A549 (cell line): ENCODE results near the gene FAM89A. TPM values are rescaled to one million over a fixed set of nuclear protein-coding genes. Genes with fewer than 3 reads are reported as not detected.

ENCODE experiments used
- ATAC-seq, 2 experiments: fragments of 200-7000 bp in 1 of 2; fragments of >200 bp in 1 of 2; cut with Nextera tagmentation in 1 of 2; cut with Tn5 transposase in 1 of 2; 3 replicates each; pipeline versions ENCODE4 v1.8.0 to v1.9.1; 2018 to 2020; ENCODE audit warnings: mild to moderate bottlenecking in 1 of 2, moderate library complexity in 1 of 2
- CTCF ChIA-PET: fragments of 300-600 bp; sonication (Branson Sonifier 250); formaldehyde crosslinking; extraction: SDS; loops from one replicate; lab custom pipeline; 2021; ENCODE audit warnings: antibody characterized with exemption, inconsistent platforms; lab: Yijun Ruan, JAX
- POLR2A ChIA-PET: fragments of 350-600 bp; formaldehyde crosslinking; extraction: SDS; loops from one replicate; lab custom pipeline; 2021; ENCODE audit warnings: antibody characterized with exemption, inconsistent platforms; lab: Yijun Ruan, JAX
- DNase-seq, 2 experiments: peaks; one replicate each; pipeline versions ENCODE4 v3.0.0 to v3.0.0-alpha.2; 2011 to 2016; ENCODE audit warnings: low read depth in 1 of 2, low spot score in 1 of 2
- FAIRE-seq: peaks from 2 replicates; lab custom pipeline; 2011; peaks lifted over from hg19 to GRCh38; lab: Jason Lieb, UNC
- H3K27ac ChIP-seq, 2 experiments: fragments of >200 bp; sonication (Bioruptor Twin); formaldehyde crosslinking; 3 replicates each; pipeline ENCODE4 v1.5.1; 2016 to 2017
- H3K4me1 ChIP-seq: fragments of >200 bp; sonication (Bioruptor Twin); formaldehyde crosslinking; 3 replicates; pipeline ENCODE4 v1.6.1; 2016
- H3K4me2 ChIP-seq: fragments of >200 bp; sonication (Bioruptor Twin); formaldehyde crosslinking; 3 replicates; pipeline ENCODE4 v1.6.1; 2016
- H3K4me3 ChIP-seq: fragments of >200 bp; sonication (Bioruptor Twin); formaldehyde crosslinking; 3 replicates; pipeline ENCODE4 v1.5.1; 2016
- H3K9me3 ChIP-seq: fragments of >200 bp; sonication (Bioruptor Twin); formaldehyde crosslinking; 3 replicates; pipeline ENCODE4 v1.6.1; 2016
- CBX2 ChIP-seq: fragments of 200-600 bp; sonication (generic); IDR thresholded peaks from 2 replicates; pipeline ENCODE4 v1.6.1; 2016; ENCODE audit warnings: low read depth, mild to moderate bottlenecking, borderline replicate concordance
- CEBPB ChIP-seq, 2 experiments: fragments of >200 bp in 1 of 2; sonication (Bioruptor Twin) in 1 of 2; formaldehyde crosslinking in 1 of 2; IDR thresholded peaks; 2 replicates each; pipeline ENCODE4 v1.6.1; 2012 to 2016
- CHD2 ChIP-seq: fragments of 150-350 bp; IDR thresholded peaks from 2 replicates; pipeline ENCODE4 v1.6.1; 2014; ENCODE audit warnings: low read length; ENCODE audit not compliant: partially characterized antibody
- CHD4 ChIP-seq: fragments of 200-600 bp; sonication (generic); IDR thresholded peaks from 2 replicates; pipeline ENCODE4 v1.6.1; 2016; ENCODE audit warnings: antibody characterized with exemption, mild to moderate bottlenecking, borderline replicate concordance
- EP300 ChIP-seq, 2 experiments: fragments of >200 bp; sonication (Bioruptor Twin); formaldehyde crosslinking; IDR thresholded peaks; 2 replicates in 1 of 2; 3 replicates in 1 of 2; pipeline ENCODE4 v1.6.1; 2016 to 2017
- GATA3 ChIP-seq: IDR thresholded peaks from 2 replicates; pipeline ENCODE4 v1.6.1; 2012; ENCODE audit warnings: borderline replicate concordance
- HDAC2 ChIP-seq: fragments of 200-600 bp; sonication (generic); IDR thresholded peaks from 2 replicates; pipeline ENCODE4 v1.6.1; 2016
- HOXA7 ChIP-seq: fragments of 250-450 bp; sonication (Bioruptor Pico); IDR thresholded peaks from 2 replicates; pipeline ENCODE4 v1.5.0; 2020; ENCODE audit warnings: mild to moderate bottlenecking, moderate library complexity
- JUN ChIP-seq, 2 experiments: fragments of >200 bp; sonication (Bioruptor Twin); formaldehyde crosslinking; IDR thresholded peaks; 2 replicates in 1 of 2; 3 replicates in 1 of 2; pipeline ENCODE4 v1.6.1; 2016 to 2017
- JUNB ChIP-seq: fragments of >200 bp; sonication (Bioruptor Twin); formaldehyde crosslinking; IDR thresholded peaks from 2 replicates; pipeline ENCODE4 v1.6.1; 2016
- KDM5A ChIP-seq: fragments of 200-600 bp; sonication (generic); IDR thresholded peaks from 2 replicates; pipeline ENCODE4 v1.6.1; 2016; ENCODE audit warnings: antibody characterized with exemption, mild to moderate bottlenecking
- MAZ ChIP-seq: fragments of 150-350 bp; IDR thresholded peaks from 2 replicates; pipeline ENCODE4 v1.6.1; 2014; ENCODE audit warnings: antibody characterized with exemption, low read depth, low read length, borderline replicate concordance
- NPAS2 ChIP-seq: fragments of 250-450 bp; sonication (Bioruptor Pico); IDR thresholded peaks from 2 replicates; pipeline ENCODE4 v1.8.0; 2022; ENCODE audit warnings: mild to moderate bottlenecking, moderate library complexity, borderline replicate concordance
- PHF8 ChIP-seq: fragments of 200-600 bp; sonication (generic); IDR thresholded peaks from 2 replicates; pipeline ENCODE4 v1.6.1; 2016; ENCODE audit warnings: low read depth, mild to moderate bottlenecking, antibody characterized with exemption, moderate library complexity, borderline replicate concordance
- POLR2A ChIP-seq: IDR thresholded peaks from 2 replicates; pipeline ENCODE4 v1.6.1; 2012; ENCODE audit warnings: mild to moderate bottlenecking, low read length
- RARB ChIP-seq: fragments of 250-450 bp; sonication (Bioruptor Pico); IDR thresholded peaks from 2 replicates; pipeline ENCODE4 v1.8.0; 2021; ENCODE audit warnings: mild to moderate bottlenecking, moderate library complexity
- RFX5 ChIP-seq: fragments of 450-650 bp; IDR thresholded peaks from 2 replicates; pipeline ENCODE4 v1.7.1; 2014; ENCODE audit warnings: antibody characterized with exemption, mild to moderate bottlenecking, moderate library complexity
- RNF2 ChIP-seq: fragments of 200-600 bp; sonication (generic); IDR thresholded peaks from 2 replicates; pipeline ENCODE4 v1.6.1; 2016; ENCODE audit warnings: low read depth, mild to moderate bottlenecking, antibody characterized with exemption, moderate library complexity, borderline replicate concordance
- TFCP2L1 ChIP-seq: fragments of 250-450 bp; sonication (Bioruptor Pico); IDR thresholded peaks from 2 replicates; pipeline ENCODE4 v1.5.0; 2021; ENCODE audit warnings: mild to moderate bottlenecking
- TP53 ChIP-seq: fragments of 250-450 bp; sonication (Bioruptor Pico); IDR thresholded peaks from 2 replicates; pipeline ENCODE4 v1.5.0; 2021; ENCODE audit warnings: mild to moderate bottlenecking, moderate library complexity
- ZSCAN20 ChIP-seq: fragments of 250-450 bp; sonication (Bioruptor Pico); IDR thresholded peaks from 2 replicates; pipeline ENCODE4 v1.8.0; 2022; ENCODE audit warnings: mild to moderate bottlenecking, moderate library complexity
- WGBS: methylation state at CpG from one replicate; pipeline ENCODE4 v1.1.6; 2017; ENCODE audit errors: missing lambda C conversion rate; 5-methylcytosine and 5-hydroxymethylcytosine counted together
- polyA minus RNA-seq: library from RNA; depleted of rRNA, polyadenylated mRNA; stranded (reverse); fragments of >200 nt; gene quantifications from 2 replicates; pipeline ENCODE4 v1.2.3, GENCODE V29; 2011; rRNA and poly(A)+ RNA removed
- polyA plus RNA-seq, 4 experiments: library from polyadenylated mRNA; depleted of rRNA in 3 of 4; stranded (reverse); fragments of >200 nt; fragmentation: RNase III in 1 of 4; extraction: RNeasy Plus Mini Kit Qiagen cat#74134 plus additional on column Dnase treatment in 1 of 4; gene quantifications; 2 replicates in 3 of 4; 3 replicates in 1 of 4; pipeline ENCODE4 v1.2.3, GENCODE V29; 2011 to 2017
- TF ChIP-seq, protein P1 (sequence below): fragments of >200 bp; sonication (Bioruptor Twin); formaldehyde crosslinking; IDR thresholded peaks from 3 replicates; pipeline ENCODE4 v1.5.1; 2016
- TF ChIP-seq, protein P2 (sequence below): IDR thresholded peaks from 2 replicates; pipeline ENCODE4 v1.6.1; 2012; ENCODE audit warnings: low read depth, borderline replicate concordance
- TF ChIP-seq, protein P3 (sequence below): fragments of 450-650 bp; IDR thresholded peaks from 2 replicates; pipeline ENCODE4 v1.6.1; 2014; ENCODE audit warnings: antibody characterized with exemption
- TF ChIP-seq, protein P4 (sequence below): fragments of >200 bp; sonication (Bioruptor Twin); formaldehyde crosslinking; IDR thresholded peaks from 3 replicates; pipeline ENCODE4 v1.6.1; 2016
- TF ChIP-seq, protein P5 (sequence below): fragments of 150-350 bp; IDR thresholded peaks from 2 replicates; pipeline ENCODE4 v1.6.1; 2014; ENCODE audit warnings: low read depth, mild to moderate bottlenecking, low read length

The FAM89A gene
- polyA plus RNA-seq (2011; rRNA removed), result 23.3 and 25.3 TPM in 2 replicates
- 13.2 and 18.8 TPM in 2 replicates for polyA plus RNA-seq (2012; cell fraction: cytosol; rRNA removed)
- polyA plus RNA-seq (2012; cell fraction: nucleus; rRNA removed), result 6.5 and 6.8 TPM in 2 replicates
- 12.6 to 13.3 TPM (median 13.0 TPM) in 3 replicates for polyA plus RNA-seq (2017; fragmentation: RNase III; extraction: RNeasy Plus Mini Kit Qiagen cat#74134 plus additional on column Dnase treatment)
- polyA minus RNA-seq, result 12.7 and 13.1 TPM in 2 replicates

DNA sequence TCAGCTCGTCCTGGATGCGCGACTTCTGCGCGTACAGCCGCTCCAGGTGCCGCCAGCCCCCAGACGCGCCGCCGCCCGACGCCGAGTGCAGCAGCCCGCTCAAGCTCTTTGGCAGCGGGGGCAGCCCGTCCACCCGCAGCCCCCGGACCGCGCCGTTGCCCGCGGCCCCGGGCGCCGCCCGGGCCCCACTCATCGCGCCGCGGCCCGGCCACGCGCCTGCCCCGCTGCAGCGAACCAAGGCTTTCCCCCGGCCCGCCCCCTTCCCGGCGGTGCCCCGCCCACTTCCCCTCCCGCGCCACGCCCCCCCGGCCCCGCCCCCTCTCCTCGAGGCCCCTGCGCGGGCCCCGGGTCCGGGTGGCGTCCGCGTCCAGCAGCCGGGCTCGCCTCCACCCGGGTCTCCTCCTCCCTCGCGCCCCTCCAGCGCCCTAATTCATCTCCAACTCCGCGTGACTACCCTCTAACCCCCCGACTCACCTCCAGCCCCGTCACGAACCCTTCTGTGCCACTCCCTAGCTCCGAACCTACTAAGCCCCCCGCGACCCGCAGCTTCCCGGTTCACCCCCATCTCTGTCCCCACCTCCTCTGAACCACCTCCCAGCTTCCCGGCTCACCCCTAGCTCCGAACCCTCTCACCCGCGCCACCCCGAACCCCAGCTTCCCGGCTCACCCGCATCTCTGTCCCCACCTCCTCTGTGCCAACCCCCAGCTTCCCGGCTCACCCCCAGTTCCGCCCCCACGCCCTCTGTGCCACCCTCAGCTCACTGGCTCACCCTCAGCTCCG lies at the start of gene FAM89A:
Gene FAM89A, minus strand, starts transcription at position 236 of the 781 bp plus-strand sequence. Its CDS starts 43 bp downstream, at position 193.
- H3K27ac ChIP-seq, result peak within 1 kb of the TSS; percentile 78 to 96
- CTCF ChIA-PET, result interaction anchor here (0.7 to 1.8 kb wide), 4 partner anchors 12 to 171 kb away, joined by 4 to 7 read pairs (median 4); no protein-coding TSS in a partner anchor
- peak; percentile 73 to 85 for ATAC-seq

DNA sequence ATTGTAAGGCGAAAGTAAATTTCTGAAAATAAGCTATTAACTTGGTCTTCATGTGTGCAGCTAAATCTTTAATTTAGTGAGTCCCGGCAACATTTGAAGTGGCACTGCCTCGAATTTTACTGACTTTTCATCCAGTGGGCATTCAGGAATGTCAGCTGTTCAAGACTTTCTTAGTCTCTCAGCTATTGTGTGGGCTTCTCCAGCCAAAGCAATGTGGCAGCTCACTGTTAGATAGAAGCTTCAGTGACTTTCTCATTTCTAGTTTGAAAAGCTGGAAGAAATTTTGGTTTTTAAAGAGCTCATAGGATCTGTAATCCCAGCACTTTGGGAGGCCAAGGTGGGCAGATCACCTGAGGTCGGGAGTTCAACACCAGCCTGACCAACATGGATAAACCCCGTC lies 44.3 kb upstream of the FAM89A start:
- no peak for TF ChIP-seq CHD2
- no peak for TF ChIP-seq CBX2
- TF ChIP-seq EP300 (IDR thresholded peaks at IDR 0.05), result no peak
- TF ChIP-seq, protein P1, sequence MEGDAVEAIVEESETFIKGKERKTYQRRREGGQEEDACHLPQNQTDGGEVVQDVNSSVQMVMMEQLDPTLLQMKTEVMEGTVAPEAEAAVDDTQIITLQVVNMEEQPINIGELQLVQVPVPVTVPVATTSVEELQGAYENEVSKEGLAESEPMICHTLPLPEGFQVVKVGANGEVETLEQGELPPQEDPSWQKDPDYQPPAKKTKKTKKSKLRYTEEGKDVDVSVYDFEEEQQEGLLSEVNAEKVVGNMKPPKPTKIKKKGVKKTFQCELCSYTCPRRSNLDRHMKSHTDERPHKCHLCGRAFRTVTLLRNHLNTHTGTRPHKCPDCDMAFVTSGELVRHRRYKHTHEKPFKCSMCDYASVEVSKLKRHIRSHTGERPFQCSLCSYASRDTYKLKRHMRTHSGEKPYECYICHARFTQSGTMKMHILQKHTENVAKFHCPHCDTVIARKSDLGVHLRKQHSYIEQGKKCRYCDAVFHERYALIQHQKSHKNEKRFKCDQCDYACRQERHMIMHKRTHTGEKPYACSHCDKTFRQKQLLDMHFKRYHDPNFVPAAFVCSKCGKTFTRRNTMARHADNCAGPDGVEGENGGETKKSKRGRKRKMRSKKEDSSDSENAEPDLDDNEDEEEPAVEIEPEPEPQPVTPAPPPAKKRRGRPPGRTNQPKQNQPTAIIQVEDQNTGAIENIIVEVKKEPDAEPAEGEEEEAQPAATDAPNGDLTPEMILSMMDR, result no peak
- no peak for TF ChIP-seq CEBPB (IDR thresholded peaks at IDR 0.05)
- no peak for TF ChIP-seq GATA3
- TF ChIP-seq, all 56 proteins: peak for 0
- DNase-seq (no peak), ATAC-seq (no peak), FAIRE-seq (no peak)
- WGBS, result 61% methylated on average over 5 of the region's 5 CpGs
- ChIA-PET POLR2A (no interaction called here), CTCF (interaction anchor here (0.9 to 2.1 kb wide), 4 partner anchors 8 to 135 kb away, joined by 3 to 5 read pairs (median 4); no protein-coding TSS in a partner anchor)
- Histone ChIP-seq H3K4me3 (no peak overlapping the region), H3K4me2 (no peak overlapping the region), H3K27ac (no peak overlapping the region), H3K9me3 (no peaks in the 10 kb centered on the region), H3K4me1 (no peaks in the 10 kb centered on the region)

More for the DNA sequence above, at the start of gene FAM89A:
- TF ChIP-seq KDM5A, result no peak
- TF ChIP-seq, protein P2, sequence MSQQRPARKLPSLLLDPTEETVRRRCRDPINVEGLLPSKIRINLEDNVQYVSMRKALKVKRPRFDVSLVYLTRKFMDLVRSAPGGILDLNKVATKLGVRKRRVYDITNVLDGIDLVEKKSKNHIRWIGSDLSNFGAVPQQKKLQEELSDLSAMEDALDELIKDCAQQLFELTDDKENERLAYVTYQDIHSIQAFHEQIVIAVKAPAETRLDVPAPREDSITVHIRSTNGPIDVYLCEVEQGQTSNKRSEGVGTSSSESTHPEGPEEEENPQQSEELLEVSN, result no peak
- TF ChIP-seq, protein P3, sequence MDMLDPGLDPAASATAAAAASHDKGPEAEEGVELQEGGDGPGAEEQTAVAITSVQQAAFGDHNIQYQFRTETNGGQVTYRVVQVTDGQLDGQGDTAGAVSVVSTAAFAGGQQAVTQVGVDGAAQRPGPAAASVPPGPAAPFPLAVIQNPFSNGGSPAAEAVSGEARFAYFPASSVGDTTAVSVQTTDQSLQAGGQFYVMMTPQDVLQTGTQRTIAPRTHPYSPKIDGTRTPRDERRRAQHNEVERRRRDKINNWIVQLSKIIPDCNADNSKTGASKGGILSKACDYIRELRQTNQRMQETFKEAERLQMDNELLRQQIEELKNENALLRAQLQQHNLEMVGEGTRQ, result no peak
- TF ChIP-seq MAZ, result no peak
- peak; percentile 57; the same call in 1 of the 2 replicates for TF ChIP-seq POLR2A
- no peak for TF ChIP-seq RNF2
- TF ChIP-seq, protein P4, sequence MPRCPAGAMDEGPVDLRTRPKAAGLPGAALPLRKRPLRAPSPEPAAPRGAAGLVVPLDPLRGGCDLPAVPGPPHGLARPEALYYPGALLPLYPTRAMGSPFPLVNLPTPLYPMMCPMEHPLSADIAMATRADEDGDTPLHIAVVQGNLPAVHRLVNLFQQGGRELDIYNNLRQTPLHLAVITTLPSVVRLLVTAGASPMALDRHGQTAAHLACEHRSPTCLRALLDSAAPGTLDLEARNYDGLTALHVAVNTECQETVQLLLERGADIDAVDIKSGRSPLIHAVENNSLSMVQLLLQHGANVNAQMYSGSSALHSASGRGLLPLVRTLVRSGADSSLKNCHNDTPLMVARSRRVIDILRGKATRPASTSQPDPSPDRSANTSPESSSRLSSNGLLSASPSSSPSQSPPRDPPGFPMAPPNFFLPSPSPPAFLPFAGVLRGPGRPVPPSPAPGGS, result peak; percentile 58; the same call in 1 of the 3 replicates
- TF ChIP-seq HDAC2, result no peak
- peak in 1 of 2 experiments; percentile 75; a peak in 4 of 5 replicates for TF ChIP-seq JUN (IDR thresholded peaks at IDR 0.05)
- no peak for TF ChIP-seq CHD4
- no peak for TF ChIP-seq ZSCAN20 (CRISPR knock-in tag)
- peak; percentile 24; the same call in 1 of the 2 replicates for TF ChIP-seq PHF8
- TF ChIP-seq TFCP2L1, result no peak
- no peak for TF ChIP-seq CEBPB (IDR thresholded peaks at IDR 0.05)
- TF ChIP-seq JUNB, result no peak
- TF ChIP-seq TP53 (CRISPR knock-in tag), result no peak
- TF ChIP-seq NPAS2 (CRISPR knock-in tag), result no peak
- TF ChIP-seq, protein P5, sequence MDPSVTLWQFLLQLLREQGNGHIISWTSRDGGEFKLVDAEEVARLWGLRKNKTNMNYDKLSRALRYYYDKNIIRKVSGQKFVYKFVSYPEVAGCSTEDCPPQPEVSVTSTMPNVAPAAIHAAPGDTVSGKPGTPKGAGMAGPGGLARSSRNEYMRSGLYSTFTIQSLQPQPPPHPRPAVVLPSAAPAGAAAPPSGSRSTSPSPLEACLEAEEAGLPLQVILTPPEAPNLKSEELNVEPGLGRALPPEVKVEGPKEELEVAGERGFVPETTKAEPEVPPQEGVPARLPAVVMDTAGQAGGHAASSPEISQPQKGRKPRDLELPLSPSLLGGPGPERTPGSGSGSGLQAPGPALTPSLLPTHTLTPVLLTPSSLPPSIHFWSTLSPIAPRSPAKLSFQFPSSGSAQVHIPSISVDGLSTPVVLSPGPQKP, result no peak
- TF ChIP-seq RARB (CRISPR knock-in tag), result no peak
- TF ChIP-seq RFX5, result no peak
- TF ChIP-seq HOXA7 (CRISPR knock-in tag), result no peak
- no peak for TF ChIP-seq CBX2
- peaks cover 7% of the 10 kb centered on the region for H3K9me3 ChIP-seq
- WGBS, result 0% methylated on average over 9 of the region's 82 CpGs
- peak; percentile 46 to 72 for DNase-seq
- H3K4me3 ChIP-seq, result peak within 1 kb of the TSS; percentile 91
- no peak for FAIRE-seq
- H3K4me2 ChIP-seq, result peak within 1 kb of the TSS; percentile 80
- POLR2A ChIA-PET, result interaction anchor here (0.7 kb wide), 1 partner anchor 71 kb away, joined by 4 read pairs; no protein-coding TSS in a partner anchor
- peaks cover 14% of the 10 kb centered on the region for H3K4me1 ChIP-seq
